Body of pancreas (tissue), 4 donors: ENCODE data around the gene DAGLB. TPM values are rescaled to one million over a fixed set of nuclear protein-coding genes. Genes with fewer than 3 reads are reported as not detected.
"Not testable (repeated sequence)": the region's sequence is repeated elsewhere in the genome, so short reads cannot be mapped to it uniquely, and the experiment has no call there.

Source experiments
- ATAC-seq: fragments of 150-250 bp; one replicate; pipeline ENCODE4 v1.9.1; 2016
- DNase-seq, 4 donors: peaks; one replicate each; pipeline ENCODE4 v3.0.0-alpha.2; 2019
- H3K27ac ChIP-seq, 4 donors: fragments of 200-600 bp; sonication (generic); 1 replicate in 3 of 4; 2 replicates in 1 of 4; pipeline versions ENCODE4 v1.5.1 to v1.6.1; 2016 to 2019; ENCODE audit warnings: mild to moderate bottlenecking in 1 of 4, mixed read lengths in 1 of 4, moderate library complexity in 1 of 4
- H3K27me3 ChIP-seq, 2 donors: fragments of 200-600 bp; sonication (generic); one replicate each; pipeline ENCODE4 v1.6.0; 2016; ENCODE audit warnings: mild to moderate bottlenecking in 1 of 2
- H3K36me3 ChIP-seq, 2 donors: fragments of 200-600 bp; sonication (generic); replicated peaks in 1 of 2; 2 replicates each; pipeline ENCODE4 v1.5.1; 2016; ENCODE audit warnings: low read depth in 2 of 2; ENCODE audit not compliant: insufficient read depth in 1 of 2
- H3K4me1 ChIP-seq: fragments of 200-600 bp; sonication (generic); one replicate; pipeline ENCODE4 v1.6.0; 2016
- H3K4me3 ChIP-seq, 2 donors: fragments of 200-600 bp; sonication (generic); 1 replicate in 1 of 2; 2 replicates in 1 of 2; pipeline ENCODE4 v1.5.1; 2016 to 2019
- H3K9me3 ChIP-seq, 3 donors: fragments of 200-600 bp; sonication (generic); 1 replicate in 2 of 3; 2 replicates in 1 of 3; pipeline ENCODE4 v1.5.1; 2016
- POLR2A ChIP-seq, 3 donors: fragments of 450-650 bp; IDR thresholded peaks; one replicate each; pipeline ENCODE4 v1.6.1; 2016; ENCODE audit warnings: antibody characterized with exemption in 3 of 3, mild to moderate bottlenecking in 2 of 3
- WGBS, 2 donors: methylation state at CpG; one replicate each; pipeline ENCODE4 v1.1.5; 2017; 5-methylcytosine and 5-hydroxymethylcytosine counted together
- intact Hi-C: fragments of 100-400 bp; cut with DNase I; formaldehyde crosslinking; loops from one replicate; pipeline ENCODE4 v1.15.1; 2023
- total RNA-seq, 2 donors: library from RNA; depleted of rRNA; stranded (reverse); fragments of >200 nt; gene quantifications; one replicate each; pipeline ENCODE4 v1.1.0, GENCODE V29; 2016
- TF ChIP-seq, protein P1 (sequence below), 7 experiments: fragments of 450-650 bp in 4 of 7; fragments of 200-600 bp in 3 of 7; sonication (generic) in 3 of 7; IDR thresholded peaks; one replicate each; pipeline ENCODE4 v1.5.1; 2016 to 2019; ENCODE audit warnings: antibody characterized with exemption in 7 of 7

The DAGLB gene
- total RNA-seq, 2 donors from 2014 or later: 7.8 to 34.6 TPM

DNA sequence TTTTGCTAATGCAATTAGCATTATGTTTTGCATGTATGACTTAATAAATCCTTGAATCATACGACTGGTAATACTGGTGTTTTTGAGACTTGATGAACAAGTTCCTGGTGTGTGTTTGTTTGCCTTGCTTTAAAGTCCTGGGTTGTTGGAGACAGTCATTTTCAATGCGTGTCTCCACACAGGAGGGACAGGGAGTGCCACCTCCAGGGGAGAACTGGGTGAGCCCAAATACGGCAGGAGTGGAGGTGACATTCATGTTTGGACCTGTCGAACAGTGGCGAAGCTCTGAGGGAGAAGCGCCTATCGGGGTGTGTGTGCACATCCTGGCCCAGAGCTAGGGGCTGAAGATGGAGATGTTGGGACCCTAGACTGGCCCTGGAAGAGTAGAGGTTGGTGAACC, 43.8 kb downstream of the DAGLB start:
- TF ChIP-seq, protein P1, sequence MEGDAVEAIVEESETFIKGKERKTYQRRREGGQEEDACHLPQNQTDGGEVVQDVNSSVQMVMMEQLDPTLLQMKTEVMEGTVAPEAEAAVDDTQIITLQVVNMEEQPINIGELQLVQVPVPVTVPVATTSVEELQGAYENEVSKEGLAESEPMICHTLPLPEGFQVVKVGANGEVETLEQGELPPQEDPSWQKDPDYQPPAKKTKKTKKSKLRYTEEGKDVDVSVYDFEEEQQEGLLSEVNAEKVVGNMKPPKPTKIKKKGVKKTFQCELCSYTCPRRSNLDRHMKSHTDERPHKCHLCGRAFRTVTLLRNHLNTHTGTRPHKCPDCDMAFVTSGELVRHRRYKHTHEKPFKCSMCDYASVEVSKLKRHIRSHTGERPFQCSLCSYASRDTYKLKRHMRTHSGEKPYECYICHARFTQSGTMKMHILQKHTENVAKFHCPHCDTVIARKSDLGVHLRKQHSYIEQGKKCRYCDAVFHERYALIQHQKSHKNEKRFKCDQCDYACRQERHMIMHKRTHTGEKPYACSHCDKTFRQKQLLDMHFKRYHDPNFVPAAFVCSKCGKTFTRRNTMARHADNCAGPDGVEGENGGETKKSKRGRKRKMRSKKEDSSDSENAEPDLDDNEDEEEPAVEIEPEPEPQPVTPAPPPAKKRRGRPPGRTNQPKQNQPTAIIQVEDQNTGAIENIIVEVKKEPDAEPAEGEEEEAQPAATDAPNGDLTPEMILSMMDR (IDR thresholded peaks at IDR 0.05): no peak
- Histone ChIP-seq H3K27me3 (no peaks in the 10 kb centered on the region), H3K9me3 (no peaks in the 10 kb centered on the region), H3K36me3 (peaks cover 7 to 25% of the 10 kb centered on the region in 2 donors), H3K4me3 (no peak overlapping the region), H3K4me1 (peaks cover 11% of the 10 kb centered on the region), H3K27ac (no peak overlapping the region)
- intact Hi-C loops: no loop called here
- ATAC-seq (no peak), DNase-seq (no peak)
- WGBS, 2 donors: 93 to 94% methylated on average over 7 of the region's 7 CpGs

DNA sequence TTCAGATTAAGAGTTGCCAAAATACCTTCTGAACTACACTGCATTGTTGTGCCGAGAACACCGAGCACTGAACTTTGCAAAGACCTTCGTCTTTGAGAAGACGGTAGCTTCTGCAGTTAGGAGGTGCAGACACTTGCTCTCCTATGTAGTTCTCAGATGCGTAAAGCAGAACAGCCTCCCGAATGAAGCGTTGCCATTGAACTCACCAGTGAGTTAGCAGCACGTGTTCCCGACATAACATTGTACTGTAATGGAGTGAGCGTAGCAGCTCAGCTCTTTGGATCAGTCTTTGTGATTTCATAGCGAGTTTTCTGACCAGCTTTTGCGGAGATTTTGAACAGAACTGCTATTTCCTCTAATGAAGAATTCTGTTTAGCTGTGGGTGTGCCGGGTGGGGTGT, 45.0 kb downstream of the DAGLB start:
- peaks cover 7 to 25% of the 10 kb centered on the region in 2 donors for H3K36me3 ChIP-seq
- 90 to 91% methylated on average over 13 of the region's 13 CpGs for WGBS, 2 donors

DNA sequence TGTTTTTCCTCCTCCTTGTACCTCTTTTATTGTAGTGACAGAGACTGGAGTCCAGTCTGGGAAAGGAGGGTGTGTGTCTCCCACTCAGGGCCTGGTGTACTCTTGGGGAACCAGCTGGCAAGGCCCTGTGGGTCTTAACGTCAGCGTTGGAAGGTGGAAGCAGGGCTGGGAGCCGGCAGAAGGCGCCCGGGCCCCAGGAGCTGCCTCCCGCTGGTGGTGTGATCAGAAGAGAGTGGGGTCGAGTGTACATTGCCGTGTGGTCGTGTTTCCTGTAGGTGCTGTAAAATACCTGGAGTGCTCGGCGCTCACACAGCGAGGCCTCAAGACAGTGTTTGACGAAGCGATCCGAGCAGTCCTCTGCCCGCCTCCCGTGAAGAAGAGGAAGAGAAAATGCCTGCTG, 45.7 kb downstream of the DAGLB start:
- ATAC-seq (no peak), DNase-seq (no peak)
- Histone ChIP-seq H3K27me3 (no peaks in the 10 kb centered on the region), H3K4me3 (no peak overlapping the region), H3K27ac (no peak overlapping the region), H3K9me3 (no peaks in the 10 kb centered on the region), H3K36me3 (peaks cover 7 to 25% of the 10 kb centered on the region in 2 donors), H3K4me1 (peaks cover 29% of the 10 kb centered on the region)
- 89 to 93% methylated on average over 17 of the region's 17 CpGs for whole genome bisulfite sequencing, 2 donors
- intact Hi-C loops: no loop called here
- TF ChIP-seq, protein P1 (IDR thresholded peaks at IDR 0.05): no peak
- TF ChIP-seq POLR2A (IDR thresholded peaks at IDR 0.05): no peak

More for the DNA sequence above, 45.0 kb downstream of the DAGLB start:
- intact Hi-C loops: no loop called here
- H3K4me1 ChIP-seq: peaks cover 23% of the 10 kb centered on the region
- TF ChIP-seq, protein P1 (IDR thresholded peaks at IDR 0.05): no peak
- TF ChIP-seq POLR2A (IDR thresholded peaks at IDR 0.05): no peak
- ATAC-seq (no peak), DNase-seq (no peak)
- no peaks in the 10 kb centered on the region for H3K27me3 ChIP-seq
- no peak overlapping the region for H3K4me3 ChIP-seq
- H3K27ac ChIP-seq: no peak overlapping the region
- H3K9me3 ChIP-seq: no peaks in the 10 kb centered on the region

DNA sequence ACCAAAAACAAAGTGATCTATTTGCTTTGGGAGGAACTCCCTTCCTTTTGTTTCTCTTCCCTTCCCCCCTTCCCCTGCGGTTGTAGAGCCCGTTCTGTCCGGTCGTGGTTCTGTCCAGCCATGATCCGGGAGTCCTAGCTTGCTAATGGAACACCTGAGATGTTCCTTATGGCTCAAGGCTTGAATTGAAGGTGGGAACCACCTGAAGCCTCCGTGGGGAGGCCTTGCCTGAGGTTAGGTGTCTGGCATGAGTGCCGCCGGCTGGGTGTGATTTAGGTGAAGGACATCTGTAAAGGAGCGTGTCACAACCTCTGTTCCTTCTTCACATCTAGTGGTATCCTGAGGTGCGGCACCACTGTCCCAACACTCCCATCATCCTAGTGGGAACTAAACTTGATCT, 46.2 kb downstream of the DAGLB start:
- H3K4me1 ChIP-seq: peaks cover 29% of the 10 kb centered on the region
- no peak overlapping the region for H3K27ac ChIP-seq
- DNase-seq (no peak), ATAC-seq (no peak)
- no peaks in the 10 kb centered on the region for H3K27me3 ChIP-seq
- 85 to 87% methylated on average over 10 of the region's 10 CpGs for WGBS, 2 donors
- peaks cover 7 to 25% of the 10 kb centered on the region in 2 donors for H3K36me3 ChIP-seq
- intact Hi-C loops: no loop called here
- H3K9me3 ChIP-seq: no peaks in the 10 kb centered on the region
- no peak overlapping the region for H3K4me3 ChIP-seq
- TF ChIP-seq POLR2A (IDR thresholded peaks at IDR 0.05): no peak
- TF ChIP-seq, protein P1 (IDR thresholded peaks at IDR 0.05): no peak

DNA sequence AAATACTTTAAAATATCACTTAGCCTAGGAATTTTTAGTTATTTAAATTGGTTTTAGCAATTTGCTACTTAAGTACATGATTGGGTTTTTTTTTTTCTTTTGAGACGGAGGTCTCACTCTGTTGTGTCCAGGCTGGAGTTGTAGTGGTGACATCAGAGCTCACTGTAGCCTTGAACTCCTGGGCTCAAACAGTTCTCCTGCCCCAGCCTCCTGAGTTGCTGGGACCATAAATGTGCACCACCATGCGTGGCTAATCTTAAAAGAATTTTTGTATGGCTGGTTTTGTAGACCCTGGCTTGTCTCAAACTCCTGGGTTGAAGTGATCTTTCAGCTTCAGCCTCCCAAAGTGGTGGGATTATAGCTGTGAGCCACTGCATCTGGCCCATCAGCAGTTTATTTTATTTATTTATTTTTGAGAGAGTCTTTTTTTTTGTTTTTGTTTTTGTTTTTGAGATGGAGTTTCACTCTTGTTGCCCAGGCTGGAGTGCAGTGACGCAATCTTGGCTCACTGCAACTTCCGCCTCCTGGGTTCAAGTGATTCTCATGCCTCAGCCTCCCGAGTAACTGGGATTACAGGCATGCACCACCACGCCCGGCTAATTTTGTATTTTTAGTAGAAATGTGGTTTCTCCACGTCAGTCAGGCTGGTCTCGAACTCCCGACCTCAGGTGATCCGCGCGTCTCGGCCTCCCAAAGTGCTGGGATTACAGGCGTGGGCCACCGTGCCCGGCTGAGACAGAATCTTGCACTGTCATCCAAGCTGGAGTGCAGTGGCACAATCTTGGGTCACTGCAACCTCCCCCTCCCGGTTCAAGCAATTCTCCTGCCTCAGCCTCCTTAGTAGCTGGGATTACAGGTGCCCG, 47.3 kb downstream of the DAGLB start:
- ATAC-seq, intact Hi-C loops, DNase-seq, H3K4me3 ChIP-seq, H3K27me3 ChIP-seq, H3K9me3 ChIP-seq: not testable (repeated sequence)
- peaks cover 7 to 20% of the 10 kb centered on the region in 2 donors for H3K36me3 ChIP-seq
- H3K27ac ChIP-seq: peak overlapping the region in 1 of 4 donors; percentile 41
- H3K4me1 ChIP-seq: peaks cover 29% of the 10 kb centered on the region
- 92 to 96% methylated on average over 19 of the region's 19 CpGs for WGBS, 2 donors
